GM12892 (cell line): Measurements from ENCODE around the gene KANSL3.
"Not testable (repeated sequence)": the region's sequence is repeated elsewhere in the genome, so short reads cannot be mapped to it uniquely, and the experiment has no call there.

Experiments used
- DNase-seq: peaks from one replicate; pipeline ENCODE4 v3.0.0; 2011; ENCODE audit not compliant: insufficient read length
- FAIRE-seq: peaks from 2 replicates; lab custom pipeline; 2011; peaks lifted over from hg19 to GRCh38; lab: Jason Lieb, UNC
- POLR2A ChIP-seq: IDR thresholded peaks from 2 replicates; pipeline ENCODE4 v1.6.1; 2011; ENCODE audit warnings: low read depth, low read length, control low read depth
- POLR2AphosphoS5 ChIP-seq: IDR thresholded peaks from 2 replicates; pipeline ENCODE4 v1.6.1; 2011; ENCODE audit warnings: low read depth, low read length, control low read depth
- TAF1 ChIP-seq: IDR thresholded peaks from 2 replicates; pipeline ENCODE4 v1.6.1; 2011; ENCODE audit warnings: low read depth, mild to moderate bottlenecking, control low read depth, low read length, borderline replicate concordance

Gene KANSL3

DNA sequence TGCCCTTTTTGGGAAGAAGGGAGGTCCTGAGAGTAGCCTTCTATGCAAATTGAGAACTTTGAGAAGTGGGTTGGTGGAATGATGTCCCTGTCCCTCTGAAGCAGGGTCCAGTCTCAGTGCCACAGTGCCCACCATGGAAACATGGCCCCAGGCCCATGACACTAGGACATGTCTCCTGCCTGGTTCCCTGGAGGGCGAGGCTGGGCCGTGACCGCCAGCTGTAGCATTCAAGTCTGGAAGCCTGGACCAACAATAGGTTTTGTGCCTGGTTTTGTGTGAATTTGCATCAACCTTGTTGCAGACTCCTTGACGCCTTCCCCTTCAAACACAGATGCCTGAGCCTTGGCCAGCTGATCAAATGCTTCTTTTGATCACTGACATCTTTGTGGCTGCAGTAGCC, 74.1 kb downstream of the KANSL3 start:
- FAIRE-seq = no peak
- TF ChIP-seq POLR2A = no peak
- TF ChIP-seq POLR2AphosphoS5 = no peak
- TF ChIP-seq TAF1 = no peak

DNA sequence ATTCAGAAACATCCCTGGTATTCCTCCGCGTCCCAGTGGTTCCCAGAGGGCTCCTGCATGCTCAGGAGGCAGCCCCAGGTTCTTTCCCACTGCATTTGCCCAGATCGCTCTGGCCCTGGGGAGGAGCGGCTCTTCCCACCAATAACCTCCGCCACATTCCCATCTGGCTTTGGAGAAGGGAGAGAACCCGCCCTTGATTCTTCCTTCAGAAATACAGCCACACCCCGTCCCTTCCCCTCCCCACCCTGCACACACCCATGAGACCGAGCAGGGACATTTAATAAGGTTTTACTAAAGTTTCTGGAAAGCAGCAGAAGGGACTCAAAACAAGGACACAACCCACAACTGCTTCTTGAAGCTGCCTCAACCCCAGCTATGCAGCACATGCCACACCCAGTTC, 79.6 kb downstream of the KANSL3 start:
- DNase-seq (no peak), FAIRE-seq (no peak)
- TF ChIP-seq TAF1 (no peak), POLR2A (no peak), POLR2AphosphoS5 (no peak)

More for the DNA sequence above, 74.1 kb downstream of the KANSL3 start:
- DNase-seq = no peak

DNA sequence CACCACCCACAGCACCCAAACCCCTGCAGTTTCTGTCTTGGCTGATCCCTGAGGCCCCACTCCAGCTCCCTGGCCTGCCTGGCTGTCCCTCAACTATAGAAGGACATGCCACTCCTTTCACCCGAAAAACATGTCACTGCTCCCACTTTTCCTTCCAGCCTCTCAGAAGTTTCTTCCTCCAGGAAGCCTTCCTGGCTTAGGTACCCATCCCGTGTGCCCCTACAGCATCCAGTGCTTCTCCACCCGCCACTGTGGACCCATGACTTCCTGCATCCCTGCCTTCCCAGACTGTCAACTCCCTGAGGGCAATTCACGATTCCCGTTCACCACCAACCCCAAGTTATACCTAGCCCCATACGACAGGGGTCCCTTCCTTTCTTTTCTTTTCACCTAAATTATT, 80.1 kb downstream of the KANSL3 start:
- no peak for FAIRE-seq
- TF ChIP-seq POLR2AphosphoS5 = no peak
- no peak for TF ChIP-seq TAF1
- no peak for TF ChIP-seq POLR2A

DNA sequence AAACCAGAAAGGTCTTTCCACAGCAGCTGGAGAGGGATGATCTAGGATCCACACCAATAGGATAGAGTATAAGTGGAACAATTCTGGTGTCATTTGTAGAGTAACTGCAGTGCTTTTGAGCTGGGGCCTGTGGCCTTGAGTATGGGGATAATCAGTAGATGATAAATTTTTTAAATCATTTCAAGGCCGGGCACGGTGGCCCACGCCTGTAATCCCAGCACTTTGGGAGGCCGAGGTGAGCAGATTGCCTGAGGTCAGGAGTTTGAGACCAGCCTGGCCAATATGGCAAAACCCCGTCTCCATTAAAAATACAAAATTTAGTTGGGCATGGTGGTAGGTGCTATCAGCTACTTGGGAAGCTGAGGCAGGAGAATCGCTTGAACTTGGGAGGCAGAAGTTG, 80.7 kb downstream of the KANSL3 start:
- not testable (repeated sequence) for FAIRE-seq, DNase-seq

More for the DNA sequence above, 80.1 kb downstream of the KANSL3 start:
- DNase-seq = no peak

DNA sequence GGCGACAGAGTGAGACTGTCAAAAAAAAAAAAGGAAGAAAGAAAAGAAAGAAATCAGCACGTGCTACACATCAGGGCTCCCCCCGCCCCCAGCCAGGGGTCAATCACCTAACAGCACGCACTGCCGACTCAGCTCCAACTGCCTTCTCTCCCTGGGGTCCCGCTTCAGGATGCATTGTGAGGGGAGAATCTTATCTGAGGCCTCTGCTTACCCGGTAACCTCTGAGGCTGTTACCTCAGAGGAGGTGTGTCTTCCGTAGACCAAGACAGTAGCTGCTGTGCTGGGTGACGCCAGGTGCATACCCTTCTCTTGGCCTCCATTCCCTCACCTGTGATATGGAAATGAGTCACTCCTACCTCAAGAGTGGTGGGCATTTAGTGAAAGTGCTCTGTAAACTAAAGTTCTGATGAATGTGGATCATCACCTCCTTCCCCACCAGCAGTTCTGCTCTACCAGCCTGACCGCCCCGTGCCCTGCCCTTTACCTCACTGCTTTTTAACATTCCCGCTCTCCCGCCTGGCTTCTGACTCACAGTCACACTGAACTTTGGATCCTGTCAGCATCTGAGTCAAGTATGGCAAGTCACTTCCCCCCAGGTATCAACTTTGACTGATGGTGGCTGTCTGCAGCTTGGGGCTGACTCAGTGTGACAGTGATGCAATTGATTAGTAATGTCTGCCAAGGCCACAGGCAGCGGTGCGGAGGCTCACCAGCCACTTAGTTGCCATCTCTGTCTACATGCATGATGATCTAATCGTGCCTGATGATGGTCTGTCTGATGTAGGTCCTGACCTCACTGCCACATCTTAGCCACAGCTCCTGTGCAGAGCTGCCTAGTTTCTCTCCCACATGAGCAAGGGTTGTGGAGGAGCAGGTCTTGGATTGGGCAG, 81.4 kb downstream of the KANSL3 start:
- DNase-seq (no peak), FAIRE-seq (peak; percentile 17)
- no peak for TF ChIP-seq TAF1
- TF ChIP-seq POLR2AphosphoS5 = no peak
- TF ChIP-seq POLR2A = no peak

DNA sequence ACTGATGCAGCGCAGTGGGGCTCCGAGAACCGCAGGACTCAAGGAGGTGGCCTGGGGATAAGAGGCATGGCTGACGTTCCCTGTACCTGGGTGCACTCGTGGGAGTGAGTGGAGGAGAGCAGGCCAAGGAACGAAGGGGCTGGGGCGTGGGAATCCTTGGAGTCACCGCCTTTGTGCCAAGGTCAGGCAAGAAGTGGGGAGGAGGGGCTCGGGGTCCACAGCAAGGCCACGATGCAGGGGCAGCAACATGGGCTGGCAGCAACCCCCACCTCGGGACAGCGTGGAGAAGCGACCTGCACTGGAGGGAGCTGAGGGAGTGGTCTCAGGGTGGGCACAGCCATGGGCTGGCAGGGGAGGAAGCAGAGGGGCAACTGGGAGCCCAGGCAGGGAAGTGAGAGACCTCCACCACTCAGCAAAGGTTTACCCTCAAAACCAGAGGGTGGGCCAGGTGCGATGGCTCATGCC, 82.9 kb downstream of the KANSL3 start:
- DNase-seq = no peak
- no peak for TF ChIP-seq POLR2AphosphoS5
- TF ChIP-seq POLR2A = no peak
- no peak for TF ChIP-seq TAF1
- no peak for FAIRE-seq

DNA sequence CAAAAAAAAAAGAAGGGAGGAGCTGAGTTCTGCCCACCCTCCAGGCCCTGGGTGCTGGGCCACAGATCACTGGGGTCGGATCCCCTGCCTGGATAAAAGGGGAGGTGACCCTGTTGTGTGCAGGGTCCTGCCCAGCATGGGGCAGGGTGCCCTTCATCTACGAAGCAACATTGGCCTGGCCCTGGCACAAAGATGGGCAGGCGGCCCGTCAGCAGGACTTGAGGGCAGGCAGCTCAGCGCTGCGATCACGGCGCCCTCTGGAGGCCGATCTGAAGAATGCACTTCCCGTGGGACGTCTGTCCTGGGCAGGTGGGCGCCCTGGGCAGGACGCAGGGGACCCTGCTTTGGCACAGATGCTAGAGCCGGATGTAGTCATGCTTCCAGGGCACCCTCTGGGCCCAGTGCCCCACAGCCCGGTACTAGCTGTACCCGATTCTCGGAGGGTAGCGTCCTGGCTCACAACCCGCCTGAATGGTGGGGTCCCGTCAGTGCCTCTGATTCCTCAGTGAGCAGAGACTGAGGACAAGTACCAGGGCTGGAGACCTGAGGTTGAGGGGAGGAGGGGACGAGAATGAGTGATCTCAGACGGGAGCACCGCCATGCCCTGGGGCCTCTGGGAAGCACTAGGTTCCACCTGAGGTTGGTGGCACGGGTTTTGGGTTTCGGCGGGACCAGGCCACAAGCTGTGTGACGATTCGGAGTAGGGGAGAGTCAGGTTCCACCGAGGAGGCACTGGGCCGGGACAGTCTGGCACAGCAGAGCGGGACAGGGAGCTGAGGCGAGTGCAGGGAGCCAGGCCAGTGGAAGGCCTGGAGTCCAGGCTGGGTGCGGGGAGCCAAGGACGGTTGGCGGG, 83.6 kb downstream of the KANSL3 start:
- peak; percentile 90 for FAIRE-seq
- TF ChIP-seq POLR2AphosphoS5 (no peak), TAF1 (no peak), POLR2A (no peak; the same call in 1 of the 2 replicates)
- DNase-seq = peak; percentile 75

DNA sequence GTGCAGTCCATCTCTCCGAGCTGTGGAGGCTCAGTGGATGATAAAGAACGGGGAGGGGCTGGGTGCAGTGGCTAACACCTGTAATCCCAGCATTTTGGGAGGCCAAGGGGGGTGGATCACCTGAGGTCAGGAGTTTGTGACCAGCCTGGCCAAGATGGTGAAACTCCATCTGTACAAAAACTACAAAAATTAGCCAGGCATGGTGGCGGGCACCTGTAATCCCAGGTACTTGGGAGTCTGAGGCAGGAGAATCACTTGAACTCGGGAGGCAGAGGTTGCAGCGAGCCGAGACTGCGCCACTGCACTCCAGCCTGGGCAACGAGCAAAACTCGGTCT, 84.2 kb downstream of the KANSL3 start:
- not testable (repeated sequence) for FAIRE-seq, DNase-seq

DNA sequence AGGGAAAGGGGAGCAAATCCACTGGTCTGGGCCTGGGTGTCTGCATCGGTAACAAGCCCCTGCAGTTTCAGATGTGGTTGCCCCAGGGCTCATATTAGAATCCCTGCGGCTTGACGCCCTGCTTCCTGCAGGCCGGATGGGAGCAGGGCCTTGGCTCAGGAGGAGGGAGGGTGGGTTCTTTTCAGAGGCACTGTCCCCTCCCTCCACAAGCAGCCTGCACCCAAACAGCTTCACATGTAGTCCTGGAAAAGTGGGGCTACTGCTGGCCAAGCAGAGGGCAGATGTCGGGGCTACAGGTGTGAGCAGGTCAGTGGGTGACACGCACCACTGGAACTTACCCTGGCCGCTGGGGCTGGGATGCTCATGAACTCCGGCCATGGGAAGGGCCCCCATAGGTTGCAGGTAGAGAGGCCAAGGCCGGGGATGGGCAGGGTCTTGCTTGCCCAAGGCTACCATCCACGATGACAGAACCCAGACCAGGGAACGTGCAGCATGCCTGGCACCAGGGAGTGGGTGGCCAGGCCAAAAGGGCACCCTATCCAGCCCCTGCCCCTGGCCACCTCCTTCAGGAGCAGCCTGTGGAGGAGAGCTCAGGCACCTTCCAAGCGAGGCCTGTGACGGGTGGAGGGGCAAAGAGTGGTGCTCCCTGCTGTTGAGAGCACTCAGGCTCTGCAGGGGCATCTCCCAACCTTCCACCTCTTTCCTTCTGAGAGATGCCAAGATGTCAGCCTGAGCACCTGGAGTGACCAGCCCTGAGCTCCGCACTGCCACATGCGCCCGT, 84.7 kb downstream of the KANSL3 start:
- TF ChIP-seq POLR2AphosphoS5 = peak; percentile 4; the same call in 1 of the 2 replicates
- no peak for TF ChIP-seq TAF1
- DNase-seq = no peak
- FAIRE-seq = no peak

DNA sequence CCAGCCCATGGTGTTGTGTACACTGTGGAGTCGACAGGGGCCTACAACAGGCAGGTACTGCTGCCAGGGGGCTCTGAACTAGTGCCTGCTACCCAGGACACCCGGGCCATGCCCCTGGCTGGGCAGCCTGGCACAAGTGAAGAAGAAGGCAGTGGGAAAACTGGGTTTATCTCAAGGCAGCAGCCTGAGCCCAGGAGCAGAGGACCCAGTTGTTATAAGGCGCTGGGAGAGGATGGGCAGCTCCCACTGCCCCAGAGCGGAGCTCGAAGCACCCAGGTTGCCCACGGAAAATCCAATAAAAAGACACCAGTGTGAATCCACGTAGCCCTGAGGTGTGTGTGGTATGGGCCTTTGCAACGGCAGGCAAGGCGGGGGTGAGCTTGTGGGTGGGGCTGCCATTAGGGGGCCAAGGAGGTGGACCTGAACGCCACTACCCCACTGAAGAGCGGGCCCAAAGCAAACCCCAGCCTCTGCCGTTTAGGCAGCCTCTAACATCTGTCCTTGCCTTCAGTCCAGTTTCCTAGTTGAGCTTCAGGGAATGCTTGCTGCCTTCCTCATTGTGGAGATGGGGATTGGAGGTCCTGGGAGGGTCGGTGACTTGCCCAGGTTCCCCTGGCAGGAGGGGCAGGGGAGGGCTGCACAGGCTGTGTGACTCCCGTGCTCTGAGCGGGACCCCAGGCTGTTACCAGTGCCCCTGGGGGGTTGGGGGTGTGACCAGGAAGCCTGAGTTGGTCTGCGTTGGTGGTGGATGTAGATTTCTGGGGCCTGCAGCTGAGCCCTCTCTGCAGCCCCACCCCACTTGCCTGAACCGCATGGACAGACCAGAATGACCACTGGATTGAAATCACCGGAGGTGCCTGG, 85.6 kb downstream of the KANSL3 start:
- TF ChIP-seq TAF1 (no peak), POLR2AphosphoS5 (peak; percentile 62), POLR2A (peak; percentile 54)
- FAIRE-seq (no peak), DNase-seq (no peak)

DNA sequence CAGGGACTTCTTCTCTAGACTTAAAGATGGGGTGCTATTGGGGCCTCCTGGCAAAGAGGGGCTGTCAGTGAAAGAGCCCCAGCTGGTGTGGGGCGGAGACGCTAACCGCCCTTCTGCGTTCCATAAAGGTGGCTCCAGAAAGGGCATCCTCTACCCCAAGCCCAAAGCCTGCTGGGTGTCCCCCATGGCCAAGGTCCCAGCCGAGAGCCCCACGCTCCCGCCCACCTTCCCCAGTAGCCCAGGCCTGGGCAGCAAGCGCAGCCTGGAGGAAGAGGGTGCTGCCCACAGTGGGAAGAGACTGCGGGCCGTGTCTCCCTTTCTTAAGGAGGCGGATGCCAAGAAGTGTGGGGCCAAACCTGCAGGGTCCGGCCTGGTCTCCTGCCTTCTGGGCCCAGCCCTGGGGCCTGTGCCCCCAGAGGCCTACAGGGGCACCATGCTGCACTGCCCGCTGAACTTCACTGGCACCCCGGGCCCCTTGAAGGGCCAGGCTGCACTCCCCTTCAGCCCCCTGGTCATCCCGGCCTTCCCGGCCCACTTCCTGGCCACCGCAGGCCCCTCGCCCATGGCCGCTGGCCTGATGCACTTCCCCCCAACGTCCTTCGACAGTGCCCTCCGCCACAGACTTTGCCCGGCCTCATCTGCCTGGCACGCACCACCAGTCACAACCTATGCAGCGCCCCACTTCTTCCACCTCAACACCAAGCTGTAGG, 86.4 kb downstream of the KANSL3 start:
- DNase-seq = no peak
- FAIRE-seq = no peak
- TF ChIP-seq POLR2A (no peak; the same call in 1 of the 2 replicates), POLR2AphosphoS5 (0 out of 2 replicates have a peak, but pooled peaks have one; percentile 41)
